OCI-LY3 (cell line): ENCODE results near the gene BST1.
A peak's percentile ranks its signal among the peaks of the same experiment; 100 is the strongest.

Source experiments
- CTCF ChIP-seq: fragments of 200-600, 300-600 bp; sonication (generic); IDR thresholded peaks from 2 replicates; pipeline ENCODE4 v1.5.1; 2014; ENCODE audit warnings: antibody characterized with exemption, low read length, low read depth
- EZH2phosphoT487 ChIP-seq: fragments of 200-600 bp; shearing (Covaris generic); IDR thresholded peaks from 2 replicates; pipeline ENCODE4 v1.6.1; 2018; ENCODE audit warnings: antibody characterized with exemption, mixed run types, low read depth

DNA sequence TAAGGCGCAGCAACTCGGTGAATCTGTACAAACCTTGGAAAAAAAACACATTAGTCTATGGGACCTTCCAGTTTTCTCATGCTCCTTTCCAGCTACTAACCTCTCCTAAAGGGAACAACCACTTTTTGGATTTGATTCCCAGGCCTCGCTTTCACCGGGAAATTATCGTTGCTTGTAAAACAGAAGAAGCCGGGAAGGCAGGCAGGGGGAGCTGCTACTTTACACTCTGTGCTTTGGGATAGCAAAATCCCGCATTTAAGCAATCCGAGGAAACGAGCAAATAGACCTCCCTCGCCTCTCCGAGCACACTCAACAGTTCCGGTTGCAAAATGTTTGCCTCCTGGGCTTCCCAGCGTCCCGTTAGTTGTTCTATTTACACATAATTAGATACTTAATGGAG is 76.4 kb downstream of the BST1 start:
- TF ChIP-seq CTCF: peak; percentile 42
- TF ChIP-seq EZH2phosphoT487: no peak
